ENCODE measurements around the gene NEK10. TPM values are rescaled to one million over a fixed set of nuclear protein-coding genes. Genes with fewer than 3 reads are reported as not detected.

The NEK10 gene
- total RNA-seq, 1 experiment from 2014 or later, result 1.2 TPM

DNA sequence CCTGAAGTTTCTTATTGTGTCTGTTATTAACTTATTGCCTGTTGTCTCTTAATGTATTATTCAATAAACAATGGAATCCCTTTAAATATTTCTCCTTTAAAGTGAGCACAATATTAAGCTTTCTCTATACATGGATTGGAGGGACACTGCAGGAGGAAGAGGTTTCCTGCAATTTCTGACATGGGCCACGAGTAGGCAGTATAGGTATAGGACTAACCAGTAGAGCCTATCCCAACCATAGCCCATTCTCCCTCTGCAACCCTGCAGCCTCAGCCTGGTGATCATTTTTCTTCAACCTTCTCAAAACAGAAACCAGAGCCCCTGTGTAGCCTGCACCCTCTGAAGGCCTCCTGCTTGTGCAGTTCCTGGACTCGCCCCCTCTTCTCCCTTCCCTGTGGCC, 124.8 kb downstream of the NEK10 start:
- no peak for DNase-seq (ENCODE audit: low read depth)

DNA sequence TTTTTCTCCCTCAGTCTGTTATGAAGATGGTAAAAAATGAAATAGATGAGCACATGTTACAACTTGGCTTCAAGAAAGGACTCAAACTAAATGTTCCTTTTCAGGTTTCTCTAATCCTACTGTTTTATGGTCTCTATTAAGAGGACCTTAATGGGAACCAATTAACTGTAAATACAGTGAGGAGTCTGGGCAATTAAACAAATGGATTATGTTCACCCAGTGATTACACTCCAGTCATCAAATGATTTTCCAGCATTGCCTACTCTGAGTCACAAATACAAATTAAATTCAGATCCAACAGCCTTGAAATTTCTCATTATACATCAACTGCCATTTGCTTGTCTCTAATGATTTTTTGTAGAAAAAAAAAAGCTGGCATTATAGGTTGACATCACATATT, 129.2 kb downstream of the NEK10 start:
- no peak for DNase-seq (ENCODE audit: low read depth)

DNA sequence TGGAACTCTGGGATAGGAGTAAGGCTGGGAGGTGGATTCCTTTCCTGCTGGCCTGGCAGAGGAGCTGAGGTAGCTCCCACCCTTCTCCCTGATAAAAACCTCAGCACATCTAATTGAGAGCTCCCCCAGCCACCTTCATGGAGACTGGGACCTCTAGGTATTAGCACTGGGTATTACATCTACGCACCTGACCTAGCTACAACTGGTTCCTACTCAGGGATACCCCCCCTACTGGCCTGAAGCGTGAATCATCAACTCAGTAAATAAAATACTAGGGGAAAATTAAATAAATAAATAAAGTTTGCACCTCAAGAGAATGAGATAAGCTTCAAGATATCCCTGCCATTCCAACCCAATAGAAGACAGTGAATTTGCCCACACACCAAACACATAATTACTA, 140.4 kb downstream of the NEK10 start:
- DNase-seq (ENCODE audit: low read depth), result peak; percentile 6

DNA sequence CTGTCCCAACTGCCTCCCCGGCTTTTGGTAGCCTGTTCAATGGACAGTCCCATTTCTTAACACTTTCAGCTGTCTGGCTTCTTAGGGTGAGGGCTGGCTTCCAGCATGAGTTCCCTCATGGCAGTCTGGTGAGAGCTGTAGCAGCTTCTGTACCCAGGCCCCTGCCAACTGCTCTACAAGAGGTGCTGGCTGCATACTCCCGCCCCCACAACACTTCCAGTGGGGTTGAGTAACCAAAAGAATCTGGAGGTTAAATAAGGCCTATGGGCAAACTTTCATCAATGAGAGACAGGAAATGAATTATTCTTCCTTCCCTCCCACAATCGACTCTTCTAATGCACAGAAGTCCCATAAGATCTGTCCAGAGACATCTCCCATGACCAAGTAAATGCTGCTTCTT, 145.0 kb downstream of the NEK10 start:
- peak; percentile 42 for DNase-seq (ENCODE audit: low read depth)

DNA sequence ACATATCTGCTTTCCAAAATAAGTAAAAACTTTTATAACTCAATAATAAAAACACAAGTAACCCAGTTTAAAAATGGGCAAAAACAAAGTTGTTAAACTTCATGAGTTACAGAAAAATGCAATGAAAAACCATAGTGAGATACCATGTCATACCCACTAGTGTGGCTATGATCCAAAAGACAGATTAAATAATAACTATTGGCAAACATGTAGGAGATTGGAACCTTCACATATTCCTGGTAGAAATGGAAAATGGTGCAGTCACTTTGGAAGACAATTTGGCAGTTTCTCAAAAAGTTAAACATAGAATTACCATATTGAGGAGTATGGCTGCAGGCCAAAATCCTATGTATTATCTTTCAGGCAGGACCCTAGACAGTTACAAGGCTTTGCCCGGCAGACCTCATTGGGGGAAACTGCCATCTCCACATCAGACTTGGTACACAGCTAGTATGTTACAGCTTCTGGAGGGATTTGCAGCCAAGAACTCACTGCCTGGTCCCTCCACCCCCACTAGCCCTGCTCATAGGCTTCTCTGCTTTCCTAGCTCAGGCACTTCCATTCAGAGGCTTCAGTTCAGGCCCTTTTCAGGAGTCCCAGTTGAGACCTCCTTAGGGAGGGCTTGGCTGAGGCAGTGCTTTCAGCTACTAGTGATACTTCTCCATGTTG, 147.8 kb downstream of the NEK10 start:
- DNase-seq (ENCODE audit: low read depth), result no peak

DNA sequence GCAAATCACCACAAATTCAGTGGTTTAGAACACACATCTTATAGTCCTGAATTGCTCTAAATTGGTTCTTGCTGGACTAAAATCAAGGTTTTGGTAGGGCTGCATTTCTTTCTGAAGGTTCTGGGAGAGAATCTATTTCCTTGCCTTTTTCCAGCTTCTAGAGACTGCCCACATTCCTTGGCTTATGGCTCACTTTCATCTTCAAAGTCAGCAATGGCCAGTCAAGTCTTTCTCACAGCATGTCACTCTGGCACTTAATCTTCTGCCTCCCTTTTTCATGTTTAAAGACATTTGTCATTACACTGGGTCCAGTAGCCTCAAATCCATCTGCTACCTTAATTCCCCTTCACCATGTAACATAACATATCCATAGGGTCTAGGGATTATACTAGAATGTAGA, 149.0 kb downstream of the NEK10 start:
- DNase-seq (ENCODE audit: low read depth), result peak; percentile 29

DNA sequence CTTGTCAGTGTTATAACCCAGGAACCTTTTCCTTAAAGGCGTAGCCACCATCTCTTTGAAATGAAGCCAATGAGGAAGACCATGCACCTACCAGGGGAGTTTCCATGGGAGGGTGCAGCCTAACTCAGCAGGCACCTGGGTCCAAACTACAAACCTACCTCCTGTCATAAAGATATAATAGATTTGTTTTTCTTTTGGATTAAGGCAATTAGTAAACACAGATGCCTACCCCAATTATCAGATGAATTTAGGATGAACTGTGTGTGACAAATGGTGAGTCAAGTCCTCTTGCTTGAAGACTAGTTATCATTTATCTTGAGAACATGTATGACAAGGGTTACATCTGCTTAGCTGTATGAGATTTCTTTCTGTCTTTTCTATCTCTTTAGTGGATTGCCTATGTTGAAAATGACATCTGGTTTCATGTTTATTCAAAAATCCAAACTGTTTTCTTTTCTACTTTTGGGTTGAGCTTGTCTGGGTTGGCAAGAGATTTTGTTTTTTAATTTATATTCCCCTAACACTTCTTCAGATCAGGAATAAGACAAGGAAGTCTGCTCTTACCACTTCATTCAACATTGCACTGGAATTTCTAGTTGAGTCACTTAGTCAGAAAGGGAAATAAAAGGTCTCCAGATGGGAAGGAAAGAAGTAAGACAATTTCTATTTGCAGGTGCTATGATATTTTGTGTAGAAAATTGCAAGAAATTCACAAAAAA, 149.9 kb downstream of the NEK10 start:
- DNase-seq (ENCODE audit: low read depth), result peak; percentile 49

DNA sequence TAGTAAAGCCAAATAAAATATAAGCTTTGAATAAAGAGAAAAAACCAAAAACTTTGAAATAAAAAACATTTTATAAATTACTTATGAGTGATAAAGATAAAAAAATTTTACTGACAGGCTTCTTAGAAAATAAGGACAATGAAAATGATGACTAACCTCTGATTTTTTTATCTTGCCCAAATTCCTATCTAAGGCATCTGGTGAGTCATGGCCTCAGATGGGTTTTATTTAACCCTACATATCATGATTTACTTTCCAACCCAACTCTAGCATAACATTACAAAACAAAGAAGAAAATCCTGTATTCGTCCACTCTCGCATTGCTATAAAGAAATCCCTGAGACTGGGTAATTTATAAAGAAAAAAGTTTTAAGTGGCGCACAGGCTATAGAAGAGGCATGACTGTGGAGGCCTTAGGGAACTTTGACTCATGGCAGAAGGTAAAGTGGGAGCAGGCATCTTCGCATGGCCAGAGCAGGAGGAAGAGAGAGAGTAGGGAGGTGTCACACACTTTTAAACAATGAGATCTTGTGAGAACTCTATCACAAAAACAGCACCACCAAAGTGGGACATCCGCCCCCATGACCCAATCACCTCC, 152.1 kb downstream of the NEK10 start:
- DNase-seq (ENCODE audit: low read depth), result peak; percentile 80

DNA sequence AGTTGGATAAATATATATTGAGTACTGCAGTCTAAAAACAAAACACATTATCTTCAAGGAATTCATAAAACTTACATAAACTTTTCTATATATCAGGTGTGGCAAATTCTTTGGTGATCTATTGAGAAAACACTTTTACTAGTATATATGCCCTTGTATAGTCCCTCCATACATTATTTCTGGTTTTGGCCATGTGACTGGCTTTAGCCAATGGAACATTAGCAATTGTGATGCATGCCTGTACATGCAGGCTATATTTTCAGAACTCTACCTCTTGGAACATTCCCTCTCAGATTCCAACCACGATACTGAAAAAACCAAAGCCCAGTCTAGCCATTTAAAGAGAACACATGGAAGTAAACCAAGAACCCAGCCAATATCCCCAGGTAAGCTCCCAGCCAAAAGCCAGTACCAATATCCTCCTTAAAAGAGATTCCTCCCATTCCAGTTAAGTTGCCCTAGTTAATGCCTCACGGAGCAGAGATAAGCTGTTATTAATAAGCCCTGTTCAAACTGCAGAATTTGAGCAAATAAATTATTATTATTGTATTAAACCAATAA, 152.8 kb downstream of the NEK10 start:
- DNase-seq (ENCODE audit: low read depth), result no peak

DNA sequence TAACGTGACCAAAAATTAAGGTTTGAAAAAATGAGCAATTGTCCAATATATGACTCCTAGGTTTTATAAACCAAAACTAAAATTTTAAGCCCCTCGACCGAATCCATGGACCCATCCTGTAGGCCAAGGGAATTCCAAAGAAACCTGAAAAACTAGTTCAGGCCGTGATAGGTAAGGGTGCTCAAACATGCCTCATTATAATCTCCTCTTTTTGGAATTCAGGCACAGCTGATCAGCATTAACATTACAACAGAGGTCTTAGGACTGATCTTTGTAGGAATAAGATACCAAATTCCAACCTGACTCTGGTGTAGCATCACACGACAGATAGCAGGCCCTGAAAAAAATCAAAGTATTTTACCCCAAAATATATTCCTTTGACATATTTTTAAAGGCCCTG, 155.7 kb downstream of the NEK10 start:
- no peak for DNase-seq (ENCODE audit: low read depth)

DNA sequence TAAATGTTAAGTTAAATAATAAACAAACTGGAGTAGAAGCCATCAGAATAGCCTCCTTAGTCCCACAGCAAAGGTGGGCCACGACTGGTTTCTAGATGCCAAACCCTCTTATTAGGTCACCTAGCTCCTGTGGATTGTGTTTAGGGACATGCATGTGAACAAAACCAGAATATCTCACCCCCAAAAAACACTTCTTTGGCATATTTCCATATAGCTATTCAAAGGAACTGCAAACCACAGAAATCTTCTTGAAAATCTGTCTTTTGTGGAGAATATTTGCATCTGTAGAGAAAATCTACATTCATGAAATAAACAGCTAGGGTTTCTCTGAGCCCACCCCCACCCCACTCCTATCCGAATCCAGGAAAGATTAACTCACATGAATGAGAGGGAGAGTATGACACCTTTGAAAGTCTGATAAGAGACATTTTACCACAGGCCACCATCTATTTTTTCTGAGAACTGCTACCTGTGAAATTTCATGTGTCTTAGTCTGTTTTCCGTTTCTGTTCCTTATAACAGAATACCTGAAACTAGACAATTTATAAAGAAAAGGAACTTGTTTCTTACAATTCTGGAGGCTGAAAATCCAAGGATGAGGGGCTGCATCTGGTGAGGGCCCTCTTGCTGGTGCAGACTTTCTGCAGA, 159.4 kb downstream of the NEK10 start:
- no peak for DNase-seq (ENCODE audit: low read depth)

DNA sequence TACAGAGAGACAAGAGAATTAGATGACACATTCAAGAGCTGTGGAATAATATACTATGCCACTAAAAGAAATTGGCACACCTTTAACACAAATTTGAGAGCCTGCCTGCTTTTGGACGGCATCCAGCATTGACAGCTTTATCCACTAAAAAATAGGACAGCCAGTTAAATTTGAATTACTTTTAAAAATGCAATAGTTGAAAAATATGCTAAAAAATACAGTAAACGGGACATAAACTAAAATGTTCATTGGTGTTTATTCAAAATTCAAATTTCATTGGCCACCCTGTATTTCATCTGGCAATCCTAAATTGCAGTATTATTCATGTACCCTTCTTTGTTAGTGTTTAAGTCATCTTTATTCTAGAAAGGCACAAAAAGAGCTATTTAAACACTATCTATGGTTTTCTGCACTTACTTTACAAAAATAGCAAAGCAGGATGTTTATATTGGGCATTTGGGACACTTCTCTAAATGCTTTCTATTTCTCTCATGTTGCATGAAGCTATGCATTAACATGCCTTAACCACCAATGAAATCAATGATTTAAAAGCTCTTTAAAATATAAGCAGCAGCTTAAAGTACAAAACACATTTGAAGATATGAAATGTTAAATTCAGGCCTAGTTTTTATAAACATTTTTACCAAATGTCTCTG, 160.1 kb downstream of the NEK10 start:
- no peak for DNase-seq (ENCODE audit: low read depth)

DNA sequence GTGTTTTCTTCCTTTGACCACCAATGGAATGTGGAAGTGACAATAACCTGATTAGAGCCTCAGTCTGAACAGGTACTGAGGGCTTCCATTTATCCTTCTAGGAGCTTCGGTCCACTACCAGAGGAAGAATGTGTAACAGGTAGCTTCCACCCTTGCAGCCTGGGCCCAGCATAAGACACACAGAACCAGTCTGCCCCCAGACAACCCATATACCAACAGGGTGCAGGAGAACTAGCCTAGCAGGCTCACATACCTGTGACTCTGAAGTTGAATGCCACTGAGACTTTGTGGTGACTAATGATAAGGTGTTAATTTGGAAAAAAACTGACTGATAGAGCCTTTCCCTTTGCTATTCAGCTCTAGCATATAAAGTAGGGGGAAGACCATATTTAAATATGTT, 166.2 kb downstream of the NEK10 start:
- DNase-seq (ENCODE audit: low read depth), result no peak

DNA sequence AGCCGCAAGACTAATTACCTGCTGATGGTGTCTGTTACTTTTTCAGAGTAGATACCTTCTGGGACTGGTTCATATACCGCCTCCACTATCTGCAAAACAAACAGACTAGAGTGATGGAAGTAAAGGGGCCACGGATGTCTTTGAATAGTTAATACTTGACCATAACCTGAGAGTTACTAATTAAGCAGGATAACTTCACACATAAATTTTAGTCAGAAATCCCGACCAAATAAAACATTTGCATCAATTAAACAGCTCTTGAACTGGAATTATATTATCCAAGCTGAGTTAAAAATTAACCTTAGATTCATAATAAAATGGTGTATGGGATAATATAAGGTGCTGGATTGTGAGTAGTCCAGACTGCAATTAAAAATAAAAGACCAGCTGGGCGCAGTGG, 167.7 kb downstream of the NEK10 start:
- no peak for DNase-seq (ENCODE audit: low read depth)

DNA sequence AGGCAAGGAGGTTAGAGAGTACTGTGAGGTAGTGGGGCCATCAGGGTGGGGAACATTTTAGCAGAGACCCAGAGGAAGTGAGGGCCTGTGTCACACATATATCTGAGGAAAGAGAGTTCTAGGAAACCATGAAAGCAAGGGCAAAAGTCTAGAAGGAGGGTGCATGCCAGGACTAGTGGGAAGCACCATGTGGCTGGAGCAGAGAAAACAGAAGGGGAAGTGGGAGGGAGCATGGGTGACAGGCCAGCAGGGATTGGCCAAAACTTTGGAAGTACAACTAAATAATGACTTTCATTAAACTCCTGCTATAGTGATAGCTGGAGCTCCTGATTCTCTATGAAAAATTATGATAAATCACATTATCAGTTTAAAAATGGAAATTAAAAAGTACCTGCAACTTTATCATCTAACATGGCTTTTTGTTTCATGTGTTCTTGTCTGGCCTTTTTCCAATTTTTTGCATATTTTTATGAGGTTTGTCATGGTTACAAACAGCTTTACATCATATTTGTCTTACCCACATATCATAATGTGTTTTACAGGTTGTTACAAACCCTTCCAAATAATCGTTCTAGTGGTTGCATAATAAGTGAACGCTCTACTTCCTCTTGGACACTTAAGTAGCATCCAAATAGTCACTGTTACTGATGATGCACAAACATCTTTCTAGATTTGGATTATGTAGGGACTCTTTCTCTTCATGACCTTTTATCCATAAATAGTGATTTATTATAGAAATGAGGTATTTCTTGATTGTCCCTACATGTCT, 168.3 kb downstream of the NEK10 start:
- no peak for DNase-seq (ENCODE audit: low read depth)

DNA sequence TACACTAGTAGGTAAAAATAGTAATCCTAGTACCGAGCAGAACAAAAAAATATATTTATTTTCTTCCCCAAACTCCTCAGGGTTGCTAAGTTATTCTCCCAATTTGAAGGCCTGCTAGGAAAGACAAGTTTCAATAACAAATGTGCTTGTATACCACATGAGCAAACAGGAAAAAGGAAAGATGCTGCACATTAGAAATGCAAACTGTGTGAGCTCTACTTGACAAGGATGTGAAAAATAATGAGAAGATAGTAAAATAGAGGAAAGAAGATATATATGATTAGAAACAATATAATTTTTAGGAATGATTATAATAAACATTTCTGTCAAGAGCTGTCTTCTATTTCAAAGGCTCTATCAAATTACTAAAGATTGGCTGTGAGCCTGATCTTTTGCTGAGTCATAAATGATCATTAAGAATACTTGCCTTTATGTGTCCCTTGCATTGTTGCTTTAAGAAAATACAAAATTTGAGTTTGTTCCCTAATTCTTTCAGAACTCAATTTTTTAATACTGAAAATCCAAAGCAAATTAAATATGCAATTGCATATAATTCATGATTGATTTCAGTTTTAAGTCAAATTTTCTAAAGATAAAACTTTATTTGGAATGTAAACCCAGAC, 174.2 kb downstream of the NEK10 start:
- DNase-seq (ENCODE audit: low read depth), result peak; percentile 59

DNA sequence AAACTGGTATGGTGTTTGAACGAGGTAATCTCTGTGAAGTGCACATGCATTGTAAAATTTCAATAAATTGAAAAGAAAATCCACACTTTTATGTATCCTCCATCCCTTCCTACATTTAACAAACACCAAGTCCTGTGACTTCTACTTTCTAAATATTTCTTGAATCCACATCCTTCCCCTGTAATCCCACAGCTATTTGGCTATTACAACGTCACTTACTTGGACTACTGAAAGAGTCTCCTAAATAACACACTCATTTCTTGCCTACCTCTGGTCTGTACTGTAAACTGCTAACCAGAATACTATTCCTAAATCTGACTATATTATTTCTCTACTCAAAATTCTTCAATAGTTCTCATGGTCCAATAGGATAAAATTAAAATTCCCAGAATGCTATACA, 176.1 kb downstream of the NEK10 start:
- no peak for DNase-seq (ENCODE audit: low read depth)

DNA sequence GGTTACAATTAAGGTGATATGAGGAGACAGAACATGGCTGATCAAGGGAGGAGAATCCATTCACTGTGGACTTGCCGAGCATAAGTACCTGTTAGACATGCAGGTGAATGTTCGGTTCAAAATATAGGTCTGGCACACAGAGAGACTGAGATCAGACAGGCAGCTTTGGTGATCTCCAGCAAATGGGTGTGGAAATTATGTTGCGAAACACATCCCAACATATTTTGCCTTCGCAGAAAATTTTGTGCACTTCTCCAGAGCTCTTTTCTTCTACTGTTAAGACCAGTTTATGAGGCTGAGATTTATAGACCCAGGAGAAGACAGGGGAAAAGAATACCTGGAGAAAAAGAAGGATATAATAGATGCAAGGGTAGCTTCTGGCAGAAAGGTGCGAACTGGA, 183.2 kb downstream of the NEK10 start:
- no peak for DNase-seq (ENCODE audit: low read depth)

DNA sequence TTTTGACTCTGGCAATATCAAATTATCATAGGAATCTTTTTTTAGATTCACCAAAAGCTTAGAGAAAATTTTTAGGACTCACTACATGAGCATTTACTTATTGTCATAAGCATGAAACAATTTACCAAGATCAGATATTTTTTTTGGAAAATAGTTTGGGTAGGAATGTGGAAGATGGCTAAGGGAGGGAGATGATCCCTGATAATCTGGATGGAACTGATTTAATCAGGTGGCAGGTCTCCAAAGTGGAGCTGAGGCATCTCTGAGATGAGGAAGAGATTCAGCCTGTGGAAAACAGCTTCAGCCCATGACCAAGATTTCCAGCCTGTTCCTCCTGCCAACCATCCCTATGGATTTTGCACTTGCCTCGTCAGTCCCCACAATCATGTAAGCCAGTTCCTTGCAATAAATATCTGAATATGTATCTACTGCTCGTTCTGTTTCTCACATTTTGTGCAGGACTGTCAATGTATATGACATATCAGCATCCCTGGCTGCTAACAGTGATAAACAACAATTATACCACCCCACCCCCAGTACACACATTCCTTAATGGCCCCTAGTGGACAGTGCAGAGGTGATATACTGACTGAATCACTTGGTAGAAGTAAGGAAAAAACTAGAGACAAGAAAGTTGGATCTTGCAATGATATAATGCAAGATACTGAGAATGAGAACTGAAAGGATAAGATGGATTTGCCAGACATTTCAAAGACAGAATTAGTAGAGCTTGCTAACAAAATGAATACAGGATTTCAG, 183.8 kb downstream of the NEK10 start:
- no peak for DNase-seq (ENCODE audit: low read depth)

DNA sequence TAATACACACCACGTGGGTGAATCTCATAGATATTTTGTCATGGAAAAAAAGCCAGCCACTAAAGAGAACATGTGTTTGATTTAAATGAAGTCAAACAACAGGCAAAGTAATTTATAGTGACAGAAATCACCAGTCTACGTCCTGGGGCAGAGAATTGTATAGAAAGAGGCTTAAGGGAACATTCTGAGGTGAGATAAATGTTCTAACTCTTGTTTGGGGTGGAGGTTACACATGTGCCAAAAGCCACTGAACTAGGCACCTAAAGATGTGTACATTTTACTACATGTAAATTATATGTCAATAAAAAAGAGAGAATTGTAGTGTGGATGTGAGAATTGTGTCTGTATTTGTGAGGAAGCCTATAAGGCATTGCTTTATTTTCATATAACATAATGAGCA, 184.9 kb downstream of the NEK10 start:
- DNase-seq (ENCODE audit: low read depth), result no peak
